ENCODE results near the gene TRNAU1AP. TPM values are rescaled to one million over a fixed set of nuclear protein-coding genes. Genes with fewer than 3 reads are reported as not detected.
"Not testable (repeated sequence)": the region's sequence is repeated elsewhere in the genome, so short reads cannot be mapped to it uniquely, and the experiment has no call there.

The TRNAU1AP gene
- total RNA-seq, 1 donor from 2014 or later, result 42.0 TPM

- CTCF ChIA-PET, result no interaction called here
- intact Hi-C loops (cut with micrococcal nuclease), result no loop called here
- H3K4me1 Mint-ChIP-seq, result no peaks in the 10 kb centered on the region
- TF ChIP-seq CTCF (IDR thresholded peaks at IDR 0.05), result no peak
- no peak overlapping the region for H3K27ac Mint-ChIP-seq
- H3K4me3 Mint-ChIP-seq, result no peak overlapping the region
- POLR2A ChIA-PET, result no interaction called here
- H3K9me3 Mint-ChIP-seq, result no peaks in the 10 kb centered on the region
- ATAC-seq (ENCODE audit: low read depth), result no peak
- no peaks in the 10 kb centered on the region for H3K27me3 Mint-ChIP-seq
- H3K36me3 Mint-ChIP-seq (ENCODE audit: low read depth), result peaks cover 70% of the 10 kb centered on the region
- DNase-seq, result no peak
Observed at GRCh38 chr1:28565040-28565439, 12.2 kb downstream of the TRNAU1AP start.

- ATAC-seq (ENCODE audit: low read depth) (no peak), DNase-seq (no peak)
- H3K27me3 Mint-ChIP-seq, result no peaks in the 10 kb centered on the region
- no peak for TF ChIP-seq CTCF (IDR thresholded peaks at IDR 0.05)
- H3K4me1 Mint-ChIP-seq, result no peaks in the 10 kb centered on the region
- ChIA-PET POLR2A (no interaction called here), CTCF (no interaction called here)
- intact Hi-C loops (cut with micrococcal nuclease), result no loop called here
- no peak overlapping the region for H3K27ac Mint-ChIP-seq
- no peaks in the 10 kb centered on the region for H3K9me3 Mint-ChIP-seq
- no peak overlapping the region for H3K4me3 Mint-ChIP-seq
- H3K36me3 Mint-ChIP-seq (ENCODE audit: low read depth), result peaks cover 70% of the 10 kb centered on the region
Observed at GRCh38 chr1:28565726-28566125, 12.8 kb downstream of the TRNAU1AP start.

- peaks cover 66% of the 10 kb centered on the region for H3K36me3 Mint-ChIP-seq (ENCODE audit: low read depth)
- H3K4me1 Mint-ChIP-seq, result no peaks in the 10 kb centered on the region
- TF ChIP-seq CTCF (IDR thresholded peaks at IDR 0.05), result no peak
- POLR2A ChIA-PET, result interaction anchor here (0.6 kb wide), 1 partner anchor 34 kb away, joined by 4 read pairs; no protein-coding TSS in a partner anchor
- H3K4me3 Mint-ChIP-seq, result no peak overlapping the region
- H3K27ac Mint-ChIP-seq, result no peak overlapping the region
- CTCF ChIA-PET, result no interaction called here
- H3K27me3 Mint-ChIP-seq, result no peaks in the 10 kb centered on the region
- ATAC-seq (ENCODE audit: low read depth) (no peak), DNase-seq (no peak)
- intact Hi-C loops (cut with micrococcal nuclease), result no loop called here
- H3K9me3 Mint-ChIP-seq, result no peaks in the 10 kb centered on the region
Observed at GRCh38 chr1:28566931-28567330, 14.0 kb downstream of the TRNAU1AP start.

GRCh38 chr1:28571911-28572310 lies 19.0 kb downstream of the TRNAU1AP start:
- intact Hi-C loops (cut with micrococcal nuclease), result no loop called here
- DNase-seq (no peak), ATAC-seq (ENCODE audit: low read depth) (no peak)
- no peaks in the 10 kb centered on the region for H3K4me1 Mint-ChIP-seq
- CTCF ChIA-PET, result no interaction called here
- peaks cover 63% of the 10 kb centered on the region for H3K36me3 Mint-ChIP-seq (ENCODE audit: low read depth)
- no peak overlapping the region for H3K4me3 Mint-ChIP-seq
- TF ChIP-seq CTCF (IDR thresholded peaks at IDR 0.05), result no peak
- H3K9me3 Mint-ChIP-seq, result no peaks in the 10 kb centered on the region
- POLR2A ChIA-PET, result no interaction called here
- no peaks in the 10 kb centered on the region for H3K27me3 Mint-ChIP-seq
- peak overlapping the region; percentile 1 for H3K27ac Mint-ChIP-seq

GRCh38 chr1:28572891-28573290 lies 20.0 kb downstream of the TRNAU1AP start:
- H3K4me3 Mint-ChIP-seq; H3K4me1 Mint-ChIP-seq; H3K27ac Mint-ChIP-seq; DNase-seq; intact Hi-C loops (cut with micrococcal nuclease); H3K27me3 Mint-ChIP-seq; ATAC-seq (ENCODE audit: low read depth); H3K9me3 Mint-ChIP-seq; POLR2A ChIA-PET; CTCF ChIA-PET: not testable (repeated sequence)
- H3K36me3 Mint-ChIP-seq (ENCODE audit: low read depth), result peaks cover 63% of the 10 kb centered on the region

- Mint-ChIP-seq H3K27ac (no peak overlapping the region), H3K36me3 (ENCODE audit: low read depth) (peaks cover 63% of the 10 kb centered on the region), H3K27me3 (no peaks in the 10 kb centered on the region), H3K9me3 (no peaks in the 10 kb centered on the region), H3K4me1 (peaks cover 11% of the 10 kb centered on the region), H3K4me3 (no peak overlapping the region)
- ChIA-PET POLR2A (no interaction called here), CTCF (no interaction called here)
- no peak for DNase-seq
- intact Hi-C loops (cut with micrococcal nuclease), result no loop called here
- TF ChIP-seq CTCF (IDR thresholded peaks at IDR 0.05), result no peak
- ATAC-seq (ENCODE audit: low read depth), result no peak
Observed at GRCh38 chr1:28573564-28573963, 20.7 kb downstream of the TRNAU1AP start.
